ENCODE results near the gene RPP21. TPM values are rescaled to one million over a fixed set of nuclear protein-coding genes. Genes with fewer than 3 reads are reported as not detected.

RPP21 gene
- total and polyA plus RNA-seq, 10 of the 15 experiments (the other 5 are each of a cell fraction or from before 2014, with no cell fraction given) = 14.3 to 94.6 (median 42.1) TPM

DNA sequence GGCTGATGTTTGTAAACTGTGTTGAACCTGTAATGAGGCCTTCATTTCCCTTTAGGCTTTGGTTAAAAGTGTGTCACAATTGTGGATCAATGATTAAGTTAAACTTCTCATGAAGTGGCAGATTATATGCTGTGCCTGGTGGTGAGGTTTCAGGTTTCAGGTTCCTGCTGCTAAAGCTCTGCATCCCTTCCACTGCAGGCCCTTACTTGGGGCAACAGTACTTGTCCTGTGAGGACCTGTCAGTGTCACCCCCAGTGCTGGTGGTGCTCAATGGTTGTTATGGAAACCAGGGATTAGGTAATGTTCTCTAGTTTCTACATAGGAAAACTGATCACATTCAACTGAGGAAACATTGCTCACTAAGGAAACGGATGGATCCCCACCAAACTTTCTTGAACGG is 18.5 kb downstream of the RPP21 start:
- no peak overlapping the region for H3K9ac ChIP-seq (ENCODE audit: control insufficient read depth, insufficient read depth, low read length)
- H3K27ac ChIP-seq (ENCODE audit: control insufficient read depth, insufficient read depth) = no peak overlapping the region
- in situ Hi-C loops (cut with MboI) = no loop called here
- no TSS peak for BruUV-seq (replicated peaks)
- ATAC-seq (no peak), DNase-seq (ENCODE audit: low read depth, low spot score) (no peak), FAIRE-seq (no peak)
- ChIA-PET POLR2A (no interaction called here), CTCF (no interaction called here), RAD21 (ENCODE audit: unreplicated experiment) (no interaction called here), SMC1A (ENCODE audit: uncharacterized antibody, unreplicated experiment) (interaction anchor here (1.3 kb wide), 1 partner anchor 35 kb away, joined by 3 read pairs; no protein-coding TSS in a partner anchor)
- no peaks in the 10 kb centered on the region for H3K4me1 ChIP-seq (ENCODE audit: control insufficient read depth, insufficient read depth, low read length)
- no peak overlapping the region for H2AFZ ChIP-seq (ENCODE audit: control insufficient read depth, low read depth, low read length)
- intact Hi-C loops (cut with micrococcal nuclease; ENCODE audit: unreplicated experiment) = no loop called here
- 50% methylated on average over 2 of the region's 2 CpGs for WGBS (ENCODE audit: insufficient coverage, insufficient replicate concordance, low lambda C conversion rate, missing lambda C conversion rate)
- no peak for TF ChIP-seq NFXL1 (IDR thresholded peaks at IDR 0.05; ENCODE audit: borderline replicate concordance)
- no peak for TF ChIP-seq MTA2 (IDR thresholded peaks at IDR 0.05; ENCODE audit: low read depth)
- TF ChIP-seq KDM1A (IDR thresholded peaks at IDR 0.05; ENCODE audit: borderline replicate concordance) = no peak
- TF ChIP-seq ESRRA (IDR thresholded peaks at IDR 0.05; ENCODE audit: low read length) = no peak
- TF ChIP-seq MTA3 (IDR thresholded peaks at IDR 0.05; ENCODE audit: borderline replicate concordance, low read length) = no peak
- TF ChIP-seq, protein P1, sequence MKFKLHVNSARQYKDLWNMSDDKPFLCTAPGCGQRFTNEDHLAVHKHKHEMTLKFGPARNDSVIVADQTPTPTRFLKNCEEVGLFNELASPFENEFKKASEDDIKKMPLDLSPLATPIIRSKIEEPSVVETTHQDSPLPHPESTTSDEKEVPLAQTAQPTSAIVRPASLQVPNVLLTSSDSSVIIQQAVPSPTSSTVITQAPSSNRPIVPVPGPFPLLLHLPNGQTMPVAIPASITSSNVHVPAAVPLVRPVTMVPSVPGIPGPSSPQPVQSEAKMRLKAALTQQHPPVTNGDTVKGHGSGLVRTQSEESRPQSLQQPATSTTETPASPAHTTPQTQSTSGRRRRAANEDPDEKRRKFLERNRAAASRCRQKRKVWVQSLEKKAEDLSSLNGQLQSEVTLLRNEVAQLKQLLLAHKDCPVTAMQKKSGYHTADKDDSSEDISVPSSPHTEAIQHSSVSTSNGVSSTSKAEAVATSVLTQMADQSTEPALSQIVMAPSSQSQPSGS (IDR thresholded peaks at IDR 0.05; ENCODE audit: low read length) = no peak
- TF ChIP-seq RBBP5 (conservative IDR thresholded peaks at IDR 0.05) = no peak
- TF ChIP-seq, protein P2, sequence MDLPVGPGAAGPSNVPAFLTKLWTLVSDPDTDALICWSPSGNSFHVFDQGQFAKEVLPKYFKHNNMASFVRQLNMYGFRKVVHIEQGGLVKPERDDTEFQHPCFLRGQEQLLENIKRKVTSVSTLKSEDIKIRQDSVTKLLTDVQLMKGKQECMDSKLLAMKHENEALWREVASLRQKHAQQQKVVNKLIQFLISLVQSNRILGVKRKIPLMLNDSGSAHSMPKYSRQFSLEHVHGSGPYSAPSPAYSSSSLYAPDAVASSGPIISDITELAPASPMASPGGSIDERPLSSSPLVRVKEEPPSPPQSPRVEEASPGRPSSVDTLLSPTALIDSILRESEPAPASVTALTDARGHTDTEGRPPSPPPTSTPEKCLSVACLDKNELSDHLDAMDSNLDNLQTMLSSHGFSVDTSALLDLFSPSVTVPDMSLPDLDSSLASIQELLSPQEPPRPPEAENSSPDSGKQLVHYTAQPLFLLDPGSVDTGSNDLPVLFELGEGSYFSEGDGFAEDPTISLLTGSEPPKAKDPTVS (IDR thresholded peaks at IDR 0.05; ENCODE audit: low read depth, low read length) = no peak
- no peak for TF ChIP-seq MYC (IDR thresholded peaks at IDR 0.05; ENCODE audit: insufficient read depth, insufficient read length, insufficient replicate concordance, low read length, severe bottlenecking)
- TF ChIP-seq WRNIP1 (IDR thresholded peaks at IDR 0.05; ENCODE audit: borderline replicate concordance, low read depth, low read length) = no peak
- TF ChIP-seq SMAD1 (IDR thresholded peaks at IDR 0.05; ENCODE audit: low read depth, partially characterized antibody) = no peak
- TF ChIP-seq TCF7 (IDR thresholded peaks at IDR 0.05; ENCODE audit: borderline replicate concordance) = no peak
- no peak for TF ChIP-seq RCOR1 (conservative IDR thresholded peaks at IDR 0.05; ENCODE audit: low read depth, low read length)
- TF ChIP-seq SIN3A (IDR thresholded peaks at IDR 0.05; ENCODE audit: low read depth, low read length) = no peak
- TF ChIP-seq, protein P3, sequence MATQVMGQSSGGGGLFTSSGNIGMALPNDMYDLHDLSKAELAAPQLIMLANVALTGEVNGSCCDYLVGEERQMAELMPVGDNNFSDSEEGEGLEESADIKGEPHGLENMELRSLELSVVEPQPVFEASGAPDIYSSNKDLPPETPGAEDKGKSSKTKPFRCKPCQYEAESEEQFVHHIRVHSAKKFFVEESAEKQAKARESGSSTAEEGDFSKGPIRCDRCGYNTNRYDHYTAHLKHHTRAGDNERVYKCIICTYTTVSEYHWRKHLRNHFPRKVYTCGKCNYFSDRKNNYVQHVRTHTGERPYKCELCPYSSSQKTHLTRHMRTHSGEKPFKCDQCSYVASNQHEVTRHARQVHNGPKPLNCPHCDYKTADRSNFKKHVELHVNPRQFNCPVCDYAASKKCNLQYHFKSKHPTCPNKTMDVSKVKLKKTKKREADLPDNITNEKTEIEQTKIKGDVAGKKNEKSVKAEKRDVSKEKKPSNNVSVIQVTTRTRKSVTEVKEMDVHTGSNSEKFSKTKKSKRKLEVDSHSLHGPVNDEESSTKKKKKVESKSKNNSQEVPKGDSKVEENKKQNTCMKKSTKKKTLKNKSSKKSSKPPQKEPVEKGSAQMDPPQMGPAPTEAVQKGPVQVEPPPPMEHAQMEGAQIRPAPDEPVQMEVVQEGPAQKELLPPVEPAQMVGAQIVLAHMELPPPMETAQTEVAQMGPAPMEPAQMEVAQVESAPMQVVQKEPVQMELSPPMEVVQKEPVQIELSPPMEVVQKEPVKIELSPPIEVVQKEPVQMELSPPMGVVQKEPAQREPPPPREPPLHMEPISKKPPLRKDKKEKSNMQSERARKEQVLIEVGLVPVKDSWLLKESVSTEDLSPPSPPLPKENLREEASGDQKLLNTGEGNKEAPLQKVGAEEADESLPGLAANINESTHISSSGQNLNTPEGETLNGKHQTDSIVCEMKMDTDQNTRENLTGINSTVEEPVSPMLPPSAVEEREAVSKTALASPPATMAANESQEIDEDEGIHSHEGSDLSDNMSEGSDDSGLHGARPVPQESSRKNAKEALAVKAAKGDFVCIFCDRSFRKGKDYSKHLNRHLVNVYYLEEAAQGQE (IDR thresholded peaks at IDR 0.05; ENCODE audit: low read depth, low read length) = no peak
- no peak for TF ChIP-seq ATF7 (IDR thresholded peaks at IDR 0.05; ENCODE audit: low read depth)
- no peak for TF ChIP-seq YBX1 (IDR thresholded peaks at IDR 0.05)
- no peaks in the 10 kb centered on the region; the same call in 2 of the 3 replicates for H3K9me3 ChIP-seq (replicated peaks; ENCODE audit: control insufficient read depth, insufficient read depth, low read length)
- H3K36me3 ChIP-seq (ENCODE audit: control insufficient read depth in 2 of 2, insufficient read depth in 2 of 2, low read length in 1 of 2) = no peaks in the 10 kb centered on the region
- H3K27me3 ChIP-seq (replicated peaks in 1 of 2; ENCODE audit: control insufficient read depth in 2 of 2, insufficient read depth in 2 of 2, low read length in 1 of 2) = peaks cover 3 to 4% of the 10 kb centered on the region in 2 experiments; a peak in 3 of 4 replicates
- H3K4me2 ChIP-seq (ENCODE audit: control insufficient read depth, insufficient read depth) = no peak overlapping the region
- H4K20me1 ChIP-seq (ENCODE audit: control insufficient read depth, insufficient read depth) = no peaks in the 10 kb centered on the region
- no peak overlapping the region for H3K4me3 ChIP-seq
- H3K79me2 ChIP-seq (ENCODE audit: control insufficient read depth, insufficient read depth, low read length) = no peaks in the 10 kb centered on the region
